GM18951 (cell line): ENCODE data around the gene DHRS4.
"Not testable (repeated sequence)": the region's sequence is repeated elsewhere in the genome, so short reads cannot be mapped to it uniquely, and the experiment has no call there.

Source experiments
- POLR2A ChIP-seq: IDR thresholded peaks from 4 replicates; pipeline ENCODE4 v1.6.1; 2011; ENCODE audit warnings: mild to moderate bottlenecking; ENCODE audit not compliant: insufficient read length, insufficient read depth; ENCODE audit errors: extremely low read depth
- in situ Hi-C: fragments of 300-500 bp; cut with MboI; formaldehyde crosslinking; loops from one replicate; pipeline ENCODE4 v1.12.0; 2022; ENCODE audit warnings: low sequenced_read_pairs, mixed read lengths, inconsistent platforms; ENCODE audit not compliant: unreplicated experiment

Gene DHRS4

GRCh38 chr14:23951590-23952201, 1.9 kb upstream of the DHRS4 start:
- in situ Hi-C loops, result no loop called here
- TF ChIP-seq POLR2A, result no peak

GRCh38 chr14:23953116-23953463, 480 bp upstream of the DHRS4 start:
- in situ Hi-C loops, result not testable (repeated sequence)

DNA sequence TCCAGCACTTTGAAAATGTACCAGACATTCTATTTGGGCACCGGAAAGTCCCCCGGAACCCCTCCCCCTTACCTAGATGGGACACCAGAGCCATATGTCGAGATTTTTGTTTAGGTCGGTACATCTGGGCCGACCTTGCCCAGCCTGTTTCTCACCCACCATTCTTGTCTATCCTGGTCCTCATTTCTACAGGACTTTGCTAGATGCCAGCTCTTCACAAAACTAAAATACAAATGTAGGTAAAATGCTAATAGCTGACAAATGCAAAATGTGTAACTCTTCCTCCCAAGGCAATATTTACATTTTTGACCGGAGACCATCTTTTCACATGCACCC, 677 bp downstream of the DHRS4 start:
- in situ Hi-C loops, result not testable (repeated sequence)

DNA sequence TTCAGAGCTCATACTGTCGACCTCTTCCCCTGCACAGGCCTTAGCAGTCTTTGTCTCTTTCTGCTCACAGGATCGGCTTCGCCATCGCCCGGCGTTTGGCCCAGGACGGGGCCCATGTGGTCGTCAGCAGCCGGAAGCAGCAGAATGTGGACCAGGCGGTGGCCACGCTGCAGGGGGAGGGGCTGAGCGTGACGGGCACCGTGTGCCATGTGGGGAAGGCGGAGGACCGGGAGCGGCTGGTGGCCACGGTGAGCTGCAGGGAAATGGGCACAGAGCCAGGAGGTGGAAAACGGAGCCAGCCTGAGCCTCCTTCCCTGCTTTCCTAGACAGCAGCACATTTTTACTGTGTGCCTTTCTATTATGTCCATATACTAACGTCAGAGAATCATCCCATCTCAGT, 1.4 kb downstream of the DHRS4 start:
- in situ Hi-C loops, result not testable (repeated sequence)

DNA sequence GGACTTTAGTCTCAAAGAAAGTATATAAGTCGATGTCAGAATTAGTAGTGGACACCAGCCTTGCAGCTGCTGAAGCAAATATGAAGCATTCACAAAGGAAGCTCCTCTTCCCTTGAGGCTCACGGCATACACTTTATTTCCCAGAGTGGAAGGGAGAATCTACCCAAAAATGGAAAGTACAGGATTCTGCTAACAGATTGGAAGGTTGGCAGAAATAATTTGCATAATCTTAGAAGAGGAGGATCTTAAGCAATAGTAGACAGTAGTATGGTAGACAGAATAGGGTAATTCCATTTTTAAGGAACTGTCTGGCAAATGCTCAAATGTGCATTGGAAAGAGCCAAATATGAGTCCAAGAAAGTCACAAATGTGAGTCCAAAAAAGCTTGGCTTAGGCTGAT, 2.2 kb downstream of the DHRS4 start:
- in situ Hi-C loops, result not testable (repeated sequence)

GRCh38 chr14:23957913-23958569, 4.5 kb downstream of the DHRS4 start:
- in situ Hi-C loops, result not testable (repeated sequence)

DNA sequence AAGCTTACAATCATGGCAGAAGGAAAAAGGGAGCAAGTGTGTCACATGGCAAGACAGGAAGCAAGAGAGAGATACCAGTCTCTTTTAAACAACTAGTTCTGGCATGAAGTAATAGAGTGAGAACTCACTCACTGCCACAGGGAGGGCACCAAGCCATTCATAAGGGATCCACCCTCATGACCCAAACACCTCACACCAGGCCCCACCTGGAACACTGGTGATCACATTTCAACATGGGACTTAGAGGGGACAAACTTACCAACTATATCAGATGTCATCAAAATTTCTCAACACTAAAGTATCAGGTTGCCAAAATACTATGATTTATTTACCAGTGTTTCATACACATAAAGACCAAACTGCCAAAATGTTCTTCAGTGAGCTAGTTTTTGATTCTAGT, 7.3 kb downstream of the DHRS4 start:
- in situ Hi-C loops, result not testable (repeated sequence)

- in situ Hi-C loops, result not testable (repeated sequence)
Measured at GRCh38 chr14:23961704-23962103, 8.1 kb downstream of the DHRS4 start.

- in situ Hi-C loops, result not testable (repeated sequence)
Measured at GRCh38 chr14:23969130-23969480, 15.5 kb downstream of the DHRS4 start.

DNA sequence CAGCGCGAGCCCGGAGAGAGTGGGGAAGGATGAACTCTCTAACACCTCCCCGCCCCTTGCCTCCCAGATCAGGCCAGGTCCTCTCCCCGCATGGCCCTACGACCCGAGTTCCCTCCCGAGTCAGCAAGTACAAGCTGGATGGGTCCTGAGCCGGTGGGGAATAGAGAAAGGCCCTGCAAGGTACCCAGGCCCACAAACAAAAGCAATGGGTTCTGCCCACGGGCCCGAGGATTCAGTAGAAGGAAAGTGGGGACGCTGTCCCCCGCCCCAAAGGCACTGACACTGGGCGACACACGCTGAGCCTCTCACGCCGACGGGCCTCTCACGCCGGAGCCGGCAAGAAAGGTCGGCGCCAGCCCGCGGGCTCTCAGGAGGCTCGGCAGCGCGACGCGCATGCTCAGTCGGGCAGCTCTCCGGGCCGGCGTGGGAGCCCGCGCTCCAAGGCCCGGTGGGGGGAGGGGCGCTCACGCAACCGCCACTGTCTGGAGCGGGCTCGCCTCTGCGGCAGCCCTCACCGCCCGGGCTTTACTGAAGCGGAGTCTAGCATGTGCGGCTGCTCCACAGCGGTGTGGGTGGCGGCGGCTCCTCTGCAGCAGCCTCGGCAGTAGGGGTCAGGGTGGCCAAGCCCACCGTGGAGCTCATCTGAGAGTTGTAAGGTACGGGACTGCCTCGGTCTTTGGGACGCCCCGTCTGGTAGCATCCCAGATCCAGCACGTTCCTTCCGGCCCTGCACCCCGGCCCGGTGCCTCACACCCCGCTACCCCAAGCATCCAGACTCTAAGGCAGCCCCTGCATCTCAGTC, 16.1 kb downstream of the DHRS4 start:
- peak; percentile 33 for TF ChIP-seq POLR2A
- in situ Hi-C loops, result loop anchor here (5.0 kb wide), 1 partner anchor 48 kb away; no protein-coding TSS in a partner anchor

GRCh38 chr14:23970283-23970659, 16.7 kb downstream of the DHRS4 start:
- in situ Hi-C loops, result loop anchor here (5.0 kb wide), 1 partner anchor 47 kb away; no protein-coding TSS in a partner anchor

- in situ Hi-C loops, result loop anchor here (5.0 kb wide), 1 partner anchor 44 kb away; no protein-coding TSS in a partner anchor
Measured at GRCh38 chr14:23973178-23973577, 19.6 kb downstream of the DHRS4 start.

- in situ Hi-C loops, result loop anchor here (5.0 kb wide), 1 partner anchor 43 kb away; no protein-coding TSS in a partner anchor
Measured at GRCh38 chr14:23974041-23974440, 20.5 kb downstream of the DHRS4 start.

- in situ Hi-C loops, result loop anchor here (25.0 kb wide), 1 partner anchor 110 kb away; the partner anchor contains the start of gene PCK2
Measured at GRCh38 chr14:23977208-23977607, 23.6 kb downstream of the DHRS4 start.

DNA sequence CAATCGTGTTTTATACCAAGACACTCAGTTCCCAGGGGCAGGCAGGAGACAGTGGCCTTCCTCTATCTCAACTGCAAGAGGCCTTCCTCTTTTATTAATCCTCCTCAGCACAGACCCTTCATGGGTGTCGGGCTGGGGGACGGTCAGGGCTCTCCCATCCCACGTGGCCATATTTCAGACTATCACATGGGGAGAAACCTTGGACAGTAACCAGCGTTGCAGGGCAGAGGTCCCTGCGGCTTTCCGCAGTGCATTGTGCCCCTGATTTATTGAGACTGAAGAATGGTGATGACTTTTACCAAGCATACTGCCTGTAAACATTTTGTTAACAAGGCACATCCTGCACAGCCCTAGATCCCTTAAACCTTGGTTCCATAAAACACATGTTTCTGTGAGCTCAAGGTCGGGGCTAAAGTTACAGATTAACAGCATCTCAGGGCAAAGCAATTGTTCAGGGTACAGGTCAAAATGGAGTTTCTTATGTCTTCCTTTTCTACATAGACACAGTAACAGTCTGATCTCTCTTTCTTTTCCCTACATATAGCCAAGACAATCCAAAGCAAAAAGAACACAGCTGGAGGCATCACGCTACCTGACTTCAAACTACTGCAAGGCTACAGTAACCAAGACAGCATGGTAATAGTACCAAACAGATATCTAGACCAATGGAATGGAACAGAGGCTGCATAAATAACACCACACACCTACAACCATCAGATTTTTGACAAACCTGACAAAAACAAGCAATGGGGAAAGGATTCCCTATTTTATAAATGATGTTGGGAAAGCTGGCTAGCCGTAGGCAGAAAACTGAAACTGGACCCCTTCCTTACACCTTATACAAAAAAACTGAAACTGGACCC, 28.6 kb downstream of the DHRS4 start:
- in situ Hi-C loops, result loop anchor here (25.0 kb wide), 1 partner anchor 105 kb away; the partner anchor contains the start of gene PCK2
